ENCODE results near the gene ZNF488.

DNA sequence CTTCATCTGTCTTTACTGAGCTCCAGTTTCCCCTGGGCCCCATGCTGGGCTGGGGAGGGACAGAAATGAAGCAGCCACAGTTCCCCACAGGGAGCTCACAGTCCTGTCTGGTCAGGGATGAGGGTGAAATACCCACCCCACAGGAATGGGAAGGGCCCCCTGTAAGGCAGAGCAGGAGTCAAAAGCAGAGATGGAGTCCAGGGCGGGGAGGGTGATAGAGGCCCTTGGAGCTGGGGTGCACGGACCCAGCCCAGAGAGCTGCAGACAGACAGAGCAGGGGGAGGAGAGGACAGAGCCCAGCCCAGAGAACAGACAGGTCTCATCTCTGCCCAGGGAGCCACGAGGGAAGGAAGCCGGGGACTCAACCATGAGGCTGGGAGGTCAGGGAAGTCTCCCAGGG, 34.9 kb upstream of the ZNF488 start:
- TF ChIP-seq, protein P1, sequence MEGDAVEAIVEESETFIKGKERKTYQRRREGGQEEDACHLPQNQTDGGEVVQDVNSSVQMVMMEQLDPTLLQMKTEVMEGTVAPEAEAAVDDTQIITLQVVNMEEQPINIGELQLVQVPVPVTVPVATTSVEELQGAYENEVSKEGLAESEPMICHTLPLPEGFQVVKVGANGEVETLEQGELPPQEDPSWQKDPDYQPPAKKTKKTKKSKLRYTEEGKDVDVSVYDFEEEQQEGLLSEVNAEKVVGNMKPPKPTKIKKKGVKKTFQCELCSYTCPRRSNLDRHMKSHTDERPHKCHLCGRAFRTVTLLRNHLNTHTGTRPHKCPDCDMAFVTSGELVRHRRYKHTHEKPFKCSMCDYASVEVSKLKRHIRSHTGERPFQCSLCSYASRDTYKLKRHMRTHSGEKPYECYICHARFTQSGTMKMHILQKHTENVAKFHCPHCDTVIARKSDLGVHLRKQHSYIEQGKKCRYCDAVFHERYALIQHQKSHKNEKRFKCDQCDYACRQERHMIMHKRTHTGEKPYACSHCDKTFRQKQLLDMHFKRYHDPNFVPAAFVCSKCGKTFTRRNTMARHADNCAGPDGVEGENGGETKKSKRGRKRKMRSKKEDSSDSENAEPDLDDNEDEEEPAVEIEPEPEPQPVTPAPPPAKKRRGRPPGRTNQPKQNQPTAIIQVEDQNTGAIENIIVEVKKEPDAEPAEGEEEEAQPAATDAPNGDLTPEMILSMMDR (IDR thresholded peaks at IDR 0.05) = no peak
- no peak for TF ChIP-seq POLR2A (IDR thresholded peaks at IDR 0.05)

All from tibial nerve (tissue), 3 donors.